Activated naive CD4-positive, alpha-beta T cell treated with anti-CD3 and anti-CD28 coated beads for 36 hours (primary cell): Measurements from ENCODE around the gene KRT86. TPM values are rescaled to one million over a fixed set of nuclear protein-coding genes. Genes with fewer than 3 reads are reported as not detected.

ENCODE experiments used
- CTCF ChIA-PET: fragments of 350-600 bp; sonication (Branson Sonifier 250); formaldehyde crosslinking; loops from one replicate; lab custom pipeline; 2021; ENCODE audit warnings: antibody characterized with exemption; lab: Charles Lee
- DNase-seq: peaks from one replicate; pipeline ENCODE4 v3.0.0-alpha.2; 2020
- H3K27ac Mint-ChIP-seq: one replicate; pipeline ENCODE4 v1.8.0; 2021; ENCODE audit warnings: mild to moderate bottlenecking, mixed read lengths
- H3K27me3 Mint-ChIP-seq: one replicate; pipeline ENCODE4 v1.8.0; 2021; ENCODE audit warnings: low read depth, mixed read lengths
- H3K36me3 Mint-ChIP-seq: one replicate; pipeline ENCODE4 v1.8.0; 2021; ENCODE audit warnings: low read depth, mixed read lengths
- H3K4me1 Mint-ChIP-seq: one replicate; pipeline ENCODE4 v1.8.0; 2021; ENCODE audit warnings: low read depth, mixed read lengths
- H3K4me3 Mint-ChIP-seq: one replicate; pipeline ENCODE4 v1.8.0; 2021; ENCODE audit warnings: mild to moderate bottlenecking, moderate library complexity, mixed read lengths
- H3K9me3 Mint-ChIP-seq: one replicate; pipeline ENCODE4 v1.8.0; 2021; ENCODE audit warnings: mixed read lengths
- intact Hi-C: fragments of 100-400 bp; cut with micrococcal nuclease; formaldehyde crosslinking; loops from one replicate; pipeline ENCODE4 v1.15.1; 2023
- total RNA-seq, 2 experiments: library from RNA; stranded (reverse); gene quantifications; one replicate each; pipeline ENCODE4 v1.2.3, GENCODE V29; 2021

Gene KRT86
- total RNA-seq, 2 experiments from 2014 or later, result 0.15 TPM; not detected in 1

- Mint-ChIP-seq H3K27me3 (no peaks in the 10 kb centered on the region), H3K4me3 (no peak overlapping the region), H3K36me3 (no peaks in the 10 kb centered on the region), H3K4me1 (peaks cover 14% of the 10 kb centered on the region), H3K27ac (no peak overlapping the region), H3K9me3 (peaks cover 3% of the 10 kb centered on the region)
- CTCF ChIA-PET, result interaction anchor here (0.7 to 0.9 kb wide), 2 partner anchors 176 to 547 kb away, joined by 3 to 4 read pairs; no protein-coding TSS in a partner anchor
- no peak for DNase-seq
- intact Hi-C loops, result no loop called here
Measured at GRCh38 chr12:52332381-52332780, 57.9 kb downstream of the KRT86 start.

GRCh38 chr12:52333321-52333720 is 58.9 kb downstream of the KRT86 start:
- Mint-ChIP-seq H3K4me3 (no peak overlapping the region), H3K27ac (no peak overlapping the region), H3K4me1 (peaks cover 8% of the 10 kb centered on the region), H3K9me3 (peaks cover 3% of the 10 kb centered on the region), H3K36me3 (no peaks in the 10 kb centered on the region), H3K27me3 (no peaks in the 10 kb centered on the region)
- DNase-seq, result no peak
- intact Hi-C loops, result no loop called here
- CTCF ChIA-PET, result interaction anchor here (0.9 kb wide), 1 partner anchor 546 kb away, joined by 4 read pairs; no protein-coding TSS in a partner anchor

- CTCF ChIA-PET, result interaction anchor here (1.7 kb wide), 1 partner anchor 55 kb away, joined by 6 read pairs; no protein-coding TSS in a partner anchor
- DNase-seq, result no peak
- Mint-ChIP-seq H3K27me3 (no peaks in the 10 kb centered on the region), H3K4me1 (peaks cover 8% of the 10 kb centered on the region), H3K4me3 (no peak overlapping the region), H3K36me3 (no peaks in the 10 kb centered on the region), H3K27ac (no peak overlapping the region), H3K9me3 (peaks cover 3% of the 10 kb centered on the region)
- intact Hi-C loops, result no loop called here
Measured at GRCh38 chr12:52334185-52334584, 59.7 kb downstream of the KRT86 start.

GRCh38 chr12:52335598-52336262 is 61.3 kb downstream of the KRT86 start:
- DNase-seq, result no peak
- H3K4me3 Mint-ChIP-seq, result no peak overlapping the region
- CTCF ChIA-PET, result interaction anchor here (0.7 to 0.9 kb wide), 2 partner anchors 56 to 71 kb away, joined by 3 to 4 read pairs; no protein-coding TSS in a partner anchor
- H3K27me3 Mint-ChIP-seq, result no peaks in the 10 kb centered on the region
- no peak overlapping the region for H3K27ac Mint-ChIP-seq
- no peaks in the 10 kb centered on the region for H3K36me3 Mint-ChIP-seq
- peaks cover 8% of the 10 kb centered on the region for H3K4me1 Mint-ChIP-seq
- intact Hi-C loops, result no loop called here
- peaks cover 3% of the 10 kb centered on the region for H3K9me3 Mint-ChIP-seq

GRCh38 chr12:52336641-52337040 is 62.2 kb downstream of the KRT86 start:
- CTCF ChIA-PET, result interaction anchor here (0.7 to 0.9 kb wide), 2 partner anchors 57 to 71 kb away, joined by 3 to 4 read pairs; no protein-coding TSS in a partner anchor
- Mint-ChIP-seq H3K27ac (no peak overlapping the region), H3K9me3 (peaks cover 3% of the 10 kb centered on the region), H3K36me3 (no peaks in the 10 kb centered on the region), H3K4me1 (peaks cover 8% of the 10 kb centered on the region), H3K4me3 (no peak overlapping the region), H3K27me3 (no peaks in the 10 kb centered on the region)
- intact Hi-C loops, result no loop called here
- DNase-seq, result no peak

- H3K4me1 Mint-ChIP-seq, result peaks cover 8% of the 10 kb centered on the region
- peaks cover 3% of the 10 kb centered on the region for H3K9me3 Mint-ChIP-seq
- H3K36me3 Mint-ChIP-seq, result no peaks in the 10 kb centered on the region
- DNase-seq, result no peak
- H3K27me3 Mint-ChIP-seq, result no peaks in the 10 kb centered on the region
- no peak overlapping the region for H3K4me3 Mint-ChIP-seq
- CTCF ChIA-PET, result interaction anchor here (1.2 kb wide), 1 partner anchor 9 kb away, joined by 4 read pairs; no protein-coding TSS in a partner anchor
- intact Hi-C loops, result no loop called here
- no peak overlapping the region for H3K27ac Mint-ChIP-seq
Measured at GRCh38 chr12:52337054-52337453, 62.6 kb downstream of the KRT86 start.

- H3K9me3 Mint-ChIP-seq, result peaks cover 3% of the 10 kb centered on the region
- H3K4me3 Mint-ChIP-seq, result no peak overlapping the region
- CTCF ChIA-PET, result interaction anchor here (0.7 to 1.2 kb wide), 4 partner anchors 10 to 541 kb away, joined by 3 to 4 read pairs (median 4); no protein-coding TSS in a partner anchor
Measured at GRCh38 chr12:52338241-52338960, 64.0 kb downstream of the KRT86 start.

GRCh38 chr12:52341066-52341580 is 66.7 kb downstream of the KRT86 start:
- no peaks in the 10 kb centered on the region for H3K36me3 Mint-ChIP-seq

More at GRCh38 chr12:52338241-52338960, 64.0 kb downstream of the KRT86 start:
- intact Hi-C loops, result no loop called here
- Mint-ChIP-seq H3K27ac (no peak overlapping the region), H3K4me1 (peaks cover 8% of the 10 kb centered on the region), H3K27me3 (no peaks in the 10 kb centered on the region), H3K36me3 (no peaks in the 10 kb centered on the region)
- no peak for DNase-seq

GRCh38 chr12:52342781-52343490 is 68.5 kb downstream of the KRT86 start:
- no peak overlapping the region for H3K4me3 Mint-ChIP-seq
- no peak for DNase-seq
- CTCF ChIA-PET, result interaction anchor here (1.3 kb wide), 1 partner anchor 15 kb away, joined by 4 read pairs; no protein-coding TSS in a partner anchor
- no peak overlapping the region for H3K27ac Mint-ChIP-seq
- H3K4me1 Mint-ChIP-seq, result no peaks in the 10 kb centered on the region
- H3K27me3 Mint-ChIP-seq, result no peaks in the 10 kb centered on the region
- intact Hi-C loops, result no loop called here
- no peaks in the 10 kb centered on the region for H3K36me3 Mint-ChIP-seq
- no peaks in the 10 kb centered on the region for H3K9me3 Mint-ChIP-seq

More at GRCh38 chr12:52341066-52341580, 66.7 kb downstream of the KRT86 start:
- Mint-ChIP-seq H3K9me3 (peaks cover 3% of the 10 kb centered on the region), H3K4me3 (no peak overlapping the region), H3K27ac (no peak overlapping the region), H3K27me3 (no peaks in the 10 kb centered on the region), H3K4me1 (peaks cover 8% of the 10 kb centered on the region)
- CTCF ChIA-PET, result interaction anchor here (0.8 kb wide), 1 partner anchor 62 kb away, joined by 3 read pairs; no protein-coding TSS in a partner anchor
- no peak for DNase-seq
- intact Hi-C loops, result no loop called here

- CTCF ChIA-PET, result interaction anchor here (1.3 kb wide), 1 partner anchor 15 kb away, joined by 4 read pairs; no protein-coding TSS in a partner anchor
- H3K27me3 Mint-ChIP-seq, result no peaks in the 10 kb centered on the region
- intact Hi-C loops, result no loop called here
- H3K9me3 Mint-ChIP-seq, result no peaks in the 10 kb centered on the region
- no peak for DNase-seq
- no peaks in the 10 kb centered on the region for H3K4me1 Mint-ChIP-seq
- no peak overlapping the region for H3K27ac Mint-ChIP-seq
- H3K36me3 Mint-ChIP-seq, result no peaks in the 10 kb centered on the region
- H3K4me3 Mint-ChIP-seq, result no peak overlapping the region
Measured at GRCh38 chr12:52343550-52343949, 69.1 kb downstream of the KRT86 start.

GRCh38 chr12:52344111-52344510 is 69.7 kb downstream of the KRT86 start:
- intact Hi-C loops, result no loop called here
- Mint-ChIP-seq H3K4me1 (no peaks in the 10 kb centered on the region), H3K36me3 (no peaks in the 10 kb centered on the region), H3K9me3 (no peaks in the 10 kb centered on the region), H3K4me3 (no peak overlapping the region), H3K27me3 (no peaks in the 10 kb centered on the region), H3K27ac (no peak overlapping the region)
- DNase-seq, result no peak
- CTCF ChIA-PET, result interaction anchor here (1.3 kb wide), 1 partner anchor 16 kb away, joined by 4 read pairs; no protein-coding TSS in a partner anchor
